GM23338 (cell line): ENCODE measurements around the gene EPS8. TPM values are rescaled to one million over a fixed set of nuclear protein-coding genes. Genes with fewer than 3 reads are reported as not detected.

Source experiments
- ATAC-seq: fragments of 200-7000 bp; cut with Tn5 transposase; 3 replicates; pipeline ENCODE4 v1.9.1; 2020
- DNase-seq: peaks from one replicate; pipeline ENCODE4 v3.0.0-alpha.2; 2015; ENCODE audit warnings: low spot score
- H2AFZ ChIP-seq: fragments of 200-600 bp; sonication (generic); 2 replicates; pipeline ENCODE4 v1.8.0; 2016; ENCODE audit warnings: antibody characterized with exemption, mild to moderate bottlenecking, moderate library complexity
- H3F3A ChIP-seq: fragments of 200-600 bp; sonication (generic); replicated peaks from 2 replicates; pipeline ENCODE4 v1.8.0; 2017; ENCODE audit warnings: antibody characterized with exemption, mixed run types, low read depth
- H3K27ac ChIP-seq: fragments of 200-600 bp; sonication (generic); 2 replicates; pipeline ENCODE4 v1.6.1; 2016; ENCODE audit warnings: low read depth
- H3K27me3 ChIP-seq: fragments of 200-600 bp; sonication (generic); 2 replicates; pipeline ENCODE4 v1.8.0; 2016; ENCODE audit warnings: mild to moderate bottlenecking, mixed run types, moderate library complexity; ENCODE audit not compliant: insufficient read depth
- H3K36me3 ChIP-seq: fragments of 200-600 bp; sonication (generic); 2 replicates; pipeline ENCODE4 v1.8.0; 2016; ENCODE audit warnings: mild to moderate bottlenecking; ENCODE audit not compliant: insufficient read depth
- H3K4me1 ChIP-seq: fragments of 200-600 bp; sonication (generic); 2 replicates; pipeline ENCODE4 v1.8.0; 2016; ENCODE audit warnings: mild to moderate bottlenecking, moderate library complexity; ENCODE audit not compliant: insufficient read depth
- H3K4me2 ChIP-seq: fragments of 200-600 bp; sonication (generic); 2 replicates; pipeline ENCODE4 v1.7.1; 2017; ENCODE audit warnings: mixed run types
- H3K4me3 ChIP-seq: fragments of 200-600 bp; sonication (generic); 2 replicates; pipeline ENCODE4 v1.6.1; 2016; ENCODE audit warnings: mixed run types
- H3K79me2 ChIP-seq: fragments of 200-600 bp; sonication (generic); replicated peaks from 2 replicates; pipeline ENCODE4 v1.8.0; 2017; ENCODE audit warnings: mild to moderate bottlenecking; ENCODE audit not compliant: insufficient read depth
- H3K9me2 ChIP-seq: fragments of 200-600 bp; sonication (generic); 2 replicates; pipeline ENCODE4 v1.8.0; 2017; ENCODE audit not compliant: insufficient read depth
- H4K20me1 ChIP-seq: fragments of 200-600 bp; sonication (generic); replicated peaks from 2 replicates; pipeline ENCODE4 v1.8.0; 2017; ENCODE audit warnings: mild to moderate bottlenecking; ENCODE audit not compliant: insufficient read depth
- H3K27ac Mint-ChIP-seq: 2 replicates; pipeline ENCODE4 v1.8.0; 2020; ENCODE audit warnings: inconsistent platforms, mild to moderate bottlenecking, moderate library complexity, mixed read lengths
- H3K27me3 Mint-ChIP-seq: 3 replicates; pipeline ENCODE4 v1.8.0; 2022; ENCODE audit warnings: low read depth, mild to moderate bottlenecking, moderate library complexity, mixed read lengths, inconsistent platforms; ENCODE audit not compliant: insufficient read depth, poor library complexity
- H3K36me3 Mint-ChIP-seq: 3 replicates; pipeline ENCODE4 v1.8.0; 2021; ENCODE audit warnings: low read depth, mild to moderate bottlenecking, inconsistent platforms, moderate library complexity, mixed read lengths
- H3K4me1 Mint-ChIP-seq: 3 replicates; pipeline ENCODE4 v1.8.0; 2020; ENCODE audit warnings: mild to moderate bottlenecking, inconsistent platforms, mixed read lengths
- H3K4me3 Mint-ChIP-seq: 3 replicates; pipeline ENCODE4 v1.8.0; 2021; ENCODE audit warnings: moderate library complexity, mild to moderate bottlenecking, inconsistent platforms, mixed read lengths
- H3K9me3 Mint-ChIP-seq: 3 replicates; pipeline ENCODE4 v1.8.0; 2020; ENCODE audit warnings: moderate library complexity, mild to moderate bottlenecking, inconsistent platforms, mixed read lengths
- CREB1 ChIP-seq: fragments of 250-450 bp; sonication (Bioruptor Pico); IDR thresholded peaks from 2 replicates; pipeline ENCODE4 v1.5.0; 2020; ENCODE audit warnings: low read depth, mild to moderate bottlenecking, moderate library complexity
- CTCF ChIP-seq, 2 experiments: fragments of 200-600 bp in 1 of 2; sonication (generic) in 1 of 2; conservative IDR thresholded peaks; 2 replicates each; pipeline versions ENCODE4 v1.5.1 to v1.6.1; 2016 to 2017; ENCODE audit warnings: antibody characterized with exemption in 2 of 2, low read depth in 2 of 2, mild to moderate bottlenecking in 2 of 2, moderate library complexity in 1 of 2
- ETS1 ChIP-seq: IDR thresholded peaks from 2 replicates; pipeline ENCODE4 v1.6.1; 2016; ENCODE audit warnings: antibody characterized with exemption
- EZH2 ChIP-seq: fragments of 200-600 bp; sonication (generic); IDR thresholded peaks from one replicate; pipeline ENCODE4 v1.8.0; 2017; ENCODE audit warnings: antibody characterized with exemption, mild to moderate bottlenecking, low read depth; ENCODE audit not compliant: unreplicated experiment
- EZH2phosphoT487 ChIP-seq: fragments of 200-600 bp; sonication (generic); IDR thresholded peaks from one replicate; pipeline ENCODE4 v1.8.1; 2018; ENCODE audit warnings: antibody characterized with exemption; ENCODE audit not compliant: unreplicated experiment
- JUNB ChIP-seq: IDR thresholded peaks from one replicate; pipeline ENCODE4 v1.6.1; 2016; ENCODE audit warnings: antibody characterized with exemption; ENCODE audit not compliant: unreplicated experiment
- NANOG ChIP-seq: IDR thresholded peaks from 2 replicates; pipeline ENCODE4 v1.6.1; 2016; ENCODE audit warnings: antibody characterized with exemption, borderline replicate concordance
- POLR2AphosphoS5 ChIP-seq: IDR thresholded peaks from 2 replicates; pipeline ENCODE4 v1.6.1; 2016; ENCODE audit warnings: antibody characterized with exemption, low read depth
- REST ChIP-seq: IDR thresholded peaks from one replicate; pipeline ENCODE4 v1.6.1; 2018; ENCODE audit warnings: antibody characterized with exemption; ENCODE audit not compliant: unreplicated experiment
- STAT1 ChIP-seq: IDR thresholded peaks from one replicate; pipeline ENCODE4 v1.6.1; 2016; ENCODE audit warnings: antibody characterized with exemption; ENCODE audit not compliant: unreplicated experiment
- ZNF114 ChIP-seq: fragments of 250-450 bp; sonication (Bioruptor Pico); IDR thresholded peaks from 2 replicates; pipeline ENCODE4 v1.5.0; 2020; ENCODE audit warnings: mild to moderate bottlenecking, moderate library complexity
- ZNF331 ChIP-seq: fragments of 250-450 bp; sonication (Bioruptor Pico); IDR thresholded peaks from 2 replicates; pipeline ENCODE4 v1.5.0; 2020; ENCODE audit warnings: low read depth, mild to moderate bottlenecking, moderate library complexity
- ZNF462 ChIP-seq: fragments of 250-450 bp; sonication (Bioruptor Pico); IDR thresholded peaks from 2 replicates; pipeline ENCODE4 v1.5.0; 2020; ENCODE audit warnings: mild to moderate bottlenecking, moderate library complexity
- polyA plus RNA-seq: library from polyadenylated mRNA; unstranded; fragments of >200 nt; fragmentation: Nextera tagmentation; extraction: Ambion mirVana; gene quantifications from 2 replicates; pipeline ENCODE4 v1.2.1, GENCODE V29; 2016
- total RNA-seq: library from RNA; depleted of rRNA; stranded (reverse); fragments of >200 nt; shearing (Covaris generic); gene quantifications from 2 replicates; pipeline ENCODE4 v1.2.3, GENCODE V29; 2014

EPS8 gene
- total and polyA plus RNA-seq, 2 experiments from 2014 or later = 3.5 to 5.4 TPM

- TF ChIP-seq JUNB = no peak
- TF ChIP-seq EZH2phosphoT487 = no peak
- TF ChIP-seq POLR2AphosphoS5 = no peak
- no peak for TF ChIP-seq CREB1 (CRISPR knock-in tag)
Measured at GRCh38 chr12:15783288-15783687, 5.9 kb downstream of the EPS8 start (continued).

GRCh38 chr12:15782667-15783066 lies 6.5 kb downstream of the EPS8 start:
- peaks cover 2% of the 10 kb centered on the region; the same call in 1 of the 2 replicates for H3K4me1 ChIP-seq
- Mint-ChIP-seq H3K36me3 (no peaks in the 10 kb centered on the region), H3K4me1 (peaks cover under 1% of the 10 kb centered on the region; the same call in 2 of the 3 replicates), H3K27ac (no peak overlapping the region), H3K27me3 (peaks cover 6% of the 10 kb centered on the region), H3K4me3 (no peak overlapping the region), H3K9me3 (no peaks in the 10 kb centered on the region)
- H3K27ac ChIP-seq = no peak overlapping the region
- H4K20me1 ChIP-seq = no peaks in the 10 kb centered on the region; the same call in 1 of the 2 replicates
- TF ChIP-seq ZNF114 (CRISPR knock-in tag) = no peak
- no peak for TF ChIP-seq CTCF (conservative IDR thresholded peaks at IDR 0.05; ENCODE audit: low read depth in 2 of 2)
- TF ChIP-seq CREB1 (CRISPR knock-in tag) = no peak
- TF ChIP-seq ZNF462 (CRISPR knock-in tag) = no peak
- no peak for TF ChIP-seq EZH2
- no peak for TF ChIP-seq ZNF331
- TF ChIP-seq NANOG = no peak
- TF ChIP-seq EZH2phosphoT487 = no peak
- no peak for TF ChIP-seq ETS1
- TF ChIP-seq POLR2AphosphoS5 = no peak
- no peak for TF ChIP-seq REST
- TF ChIP-seq JUNB = no peak
- TF ChIP-seq STAT1 = no peak
- no peak overlapping the region for H3K4me2 ChIP-seq
- no peak overlapping the region for H2AFZ ChIP-seq
- H3K27me3 ChIP-seq = peaks cover 18% of the 10 kb centered on the region
- DNase-seq = no peak
- H3F3A ChIP-seq = no peaks in the 10 kb centered on the region
- no peak overlapping the region for H3K4me3 ChIP-seq
- no peaks in the 10 kb centered on the region; the same call in 1 of the 2 replicates for H3K79me2 ChIP-seq
- no peaks in the 10 kb centered on the region for H3K36me3 ChIP-seq
- no peak for ATAC-seq
- H3K9me2 ChIP-seq = no peaks in the 10 kb centered on the region
